ENCODE measurements around the gene PLA2G2C. TPM values are rescaled to one million over a fixed set of nuclear protein-coding genes. Genes with fewer than 3 reads are reported as not detected.

PLA2G2C gene
- total RNA-seq, 2 experiments from 2014 or later, result 0.94 to 0.95 TPM

DNA sequence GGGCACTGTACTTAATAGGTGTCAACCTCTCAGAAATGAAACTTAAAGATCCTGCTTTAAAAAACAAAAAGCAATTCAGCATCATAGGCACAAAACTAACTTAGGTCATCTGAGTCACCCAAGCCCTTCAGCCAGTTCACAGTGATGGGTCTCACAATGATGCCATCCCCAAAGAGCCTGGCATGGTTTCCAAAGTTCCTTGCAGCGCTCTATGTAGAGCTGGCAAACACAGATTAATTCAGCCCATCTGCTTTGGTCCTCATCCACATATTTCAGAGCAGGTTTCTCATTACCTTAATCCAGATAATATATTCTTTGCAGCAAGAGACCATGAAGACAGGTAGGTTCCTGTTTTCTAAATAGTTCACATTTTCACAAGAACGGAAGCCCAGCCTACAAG, 14.6 kb upstream of the PLA2G2C start:
- H3K27ac Mint-ChIP-seq, result no peak overlapping the region
- intact Hi-C loops (cut with micrococcal nuclease), result no loop called here
- H3K9me3 Mint-ChIP-seq, result no peaks in the 10 kb centered on the region
- DNase-seq, result no peak
- H3K4me1 Mint-ChIP-seq (ENCODE audit: low read depth), result no peaks in the 10 kb centered on the region
- H3K36me3 Mint-ChIP-seq (ENCODE audit: low read depth), result no peaks in the 10 kb centered on the region
- no peak overlapping the region for H3K4me3 Mint-ChIP-seq
- peaks cover 2% of the 10 kb centered on the region for H3K27me3 Mint-ChIP-seq (ENCODE audit: low read depth)
- CTCF ChIA-PET, result interaction anchor here (1.7 kb wide), 1 partner anchor 12 kb away, joined by 5 read pairs; no protein-coding TSS in a partner anchor

DNA sequence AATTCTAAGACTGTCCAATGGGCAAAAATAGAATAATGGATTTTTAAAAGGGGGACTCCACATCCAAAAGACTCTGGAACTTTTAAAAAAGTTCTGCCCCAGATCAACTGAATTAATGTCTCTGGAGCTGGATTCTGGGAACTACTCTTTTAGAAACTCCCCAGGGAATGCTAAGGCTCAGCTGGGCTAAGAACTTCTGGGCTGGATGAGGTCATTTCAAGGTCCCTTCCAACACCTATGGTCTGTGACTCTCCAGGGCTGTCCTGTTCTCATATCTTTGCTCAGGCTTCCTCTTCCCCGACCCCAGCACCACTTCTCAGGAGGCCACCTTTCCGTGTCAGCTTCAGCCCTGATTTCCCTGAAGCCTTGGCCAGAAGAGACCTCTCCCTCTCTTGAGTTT, 13.5 kb upstream of the PLA2G2C start:
- intact Hi-C loops (cut with micrococcal nuclease), result no loop called here
- no peaks in the 10 kb centered on the region for H3K4me1 Mint-ChIP-seq (ENCODE audit: low read depth)
- H3K27ac Mint-ChIP-seq, result no peak overlapping the region
- CTCF ChIA-PET, result interaction anchor here (1.7 kb wide), 1 partner anchor 13 kb away, joined by 5 read pairs; no protein-coding TSS in a partner anchor
- no peak overlapping the region for H3K4me3 Mint-ChIP-seq
- DNase-seq, result no peak
- H3K9me3 Mint-ChIP-seq, result no peaks in the 10 kb centered on the region
- no peaks in the 10 kb centered on the region for H3K36me3 Mint-ChIP-seq (ENCODE audit: low read depth)
- peaks cover 2% of the 10 kb centered on the region for H3K27me3 Mint-ChIP-seq (ENCODE audit: low read depth)

DNA sequence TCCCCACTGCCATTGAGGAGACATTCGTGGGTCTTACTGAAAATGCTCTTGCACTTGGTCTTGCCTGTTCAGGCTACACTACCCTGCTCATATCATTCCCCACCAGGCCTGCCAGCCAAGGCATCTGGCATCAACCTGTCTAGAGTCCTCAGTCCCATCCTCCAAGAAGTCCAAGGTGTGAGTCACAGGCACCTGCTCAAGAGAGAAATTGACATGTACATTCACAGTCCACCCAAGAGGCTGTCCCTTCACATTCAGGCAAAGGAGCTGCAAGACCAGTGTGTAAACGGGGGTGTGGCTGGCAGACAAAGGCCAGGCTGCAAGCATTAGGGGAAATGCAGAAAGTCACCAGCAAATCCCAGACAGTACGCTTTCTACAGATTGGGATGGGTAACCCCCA, 13.1 kb upstream of the PLA2G2C start:
- Mint-ChIP-seq H3K27ac (no peak overlapping the region), H3K4me1 (ENCODE audit: low read depth) (no peaks in the 10 kb centered on the region), H3K36me3 (ENCODE audit: low read depth) (no peaks in the 10 kb centered on the region), H3K4me3 (no peak overlapping the region), H3K9me3 (no peaks in the 10 kb centered on the region), H3K27me3 (ENCODE audit: low read depth) (peaks cover 2% of the 10 kb centered on the region)
- CTCF ChIA-PET, result interaction anchor here (1.7 kb wide), 1 partner anchor 13 kb away, joined by 5 read pairs; no protein-coding TSS in a partner anchor
- intact Hi-C loops (cut with micrococcal nuclease), result no loop called here
- DNase-seq, result no peak

DNA sequence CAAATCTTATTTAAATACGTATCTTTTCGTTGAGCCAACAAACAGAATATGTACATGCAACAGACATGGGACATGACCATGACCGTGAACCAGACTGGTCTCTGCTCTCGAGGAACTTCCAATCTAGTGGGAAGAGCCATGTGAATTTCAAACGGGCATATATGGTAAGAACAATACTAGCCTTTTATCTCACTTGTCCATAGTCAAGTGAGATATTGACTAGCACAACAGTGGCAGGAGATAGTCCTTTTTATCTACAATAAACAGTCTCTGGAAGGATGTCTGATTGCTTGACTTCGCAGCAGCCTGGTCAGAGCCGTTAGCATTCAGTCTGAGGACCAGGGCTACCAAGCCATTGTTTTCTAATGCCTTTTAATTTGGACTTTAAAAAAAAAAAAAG, 12.6 kb upstream of the PLA2G2C start:
- H3K9me3 Mint-ChIP-seq, result no peaks in the 10 kb centered on the region
- H3K4me3 Mint-ChIP-seq, result no peak overlapping the region
- peaks cover 2% of the 10 kb centered on the region for H3K27me3 Mint-ChIP-seq (ENCODE audit: low read depth)
- CTCF ChIA-PET, result interaction anchor here (6.1 kb wide), 1 partner anchor 37 kb away, joined by 75 read pairs; no protein-coding TSS in a partner anchor
- H3K4me1 Mint-ChIP-seq (ENCODE audit: low read depth), result no peaks in the 10 kb centered on the region
- DNase-seq, result no peak
- H3K27ac Mint-ChIP-seq, result no peak overlapping the region
- no peaks in the 10 kb centered on the region for H3K36me3 Mint-ChIP-seq (ENCODE audit: low read depth)
- intact Hi-C loops (cut with micrococcal nuclease), result no loop called here

DNA sequence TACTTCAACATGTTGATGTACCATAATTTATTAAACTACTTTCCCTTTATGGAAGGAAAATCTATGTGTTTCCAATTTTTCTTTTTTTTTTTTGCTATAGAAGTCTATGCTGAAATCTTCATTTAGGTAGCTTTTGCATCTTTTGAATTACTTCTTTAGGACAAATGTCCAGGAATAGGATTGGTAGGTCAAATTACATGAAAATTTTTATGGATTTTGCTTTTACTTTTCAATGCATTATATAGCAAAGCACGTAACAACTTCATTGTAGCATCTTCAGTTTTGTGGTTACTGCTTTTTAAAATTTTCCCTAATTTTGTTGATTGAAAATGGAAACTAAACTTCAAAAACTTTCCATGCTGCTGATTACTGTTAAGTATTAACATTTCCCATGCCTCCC, 12.0 kb upstream of the PLA2G2C start:
- Mint-ChIP-seq H3K4me1 (ENCODE audit: low read depth) (no peaks in the 10 kb centered on the region), H3K36me3 (ENCODE audit: low read depth) (no peaks in the 10 kb centered on the region), H3K4me3 (no peak overlapping the region), H3K9me3 (no peaks in the 10 kb centered on the region), H3K27ac (no peak overlapping the region), H3K27me3 (ENCODE audit: low read depth) (peaks cover 2% of the 10 kb centered on the region)
- CTCF ChIA-PET, result interaction anchor here (6.1 kb wide), 1 partner anchor 37 kb away, joined by 75 read pairs; no protein-coding TSS in a partner anchor
- no peak for DNase-seq
- intact Hi-C loops (cut with micrococcal nuclease), result no loop called here

DNA sequence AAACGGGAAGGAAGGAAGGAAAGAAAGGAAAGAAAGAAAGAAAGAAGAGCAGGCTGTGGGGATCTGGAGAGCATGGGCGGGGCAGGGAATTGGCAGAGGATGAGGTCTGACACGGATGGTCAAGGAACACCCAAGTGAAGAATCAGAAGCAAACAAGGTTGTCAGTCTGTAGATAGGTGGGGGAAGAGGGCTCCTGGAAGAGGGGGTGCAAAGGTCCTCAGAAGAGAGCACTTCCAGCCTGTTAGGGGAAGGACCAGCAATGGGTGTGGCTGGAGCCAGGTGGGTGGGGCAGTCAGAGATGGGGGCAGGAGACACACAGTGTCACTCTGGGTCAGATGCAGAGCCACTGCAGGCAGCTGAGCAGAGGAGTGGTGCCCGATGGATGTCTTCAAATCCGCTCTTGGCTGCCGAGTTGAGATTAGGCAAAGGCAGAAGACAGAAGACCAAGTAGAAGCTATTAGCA, 11.0 kb upstream of the PLA2G2C start:
- H3K27ac Mint-ChIP-seq, result no peak overlapping the region
- DNase-seq, result no peak
- H3K4me1 Mint-ChIP-seq (ENCODE audit: low read depth), result no peaks in the 10 kb centered on the region
- H3K36me3 Mint-ChIP-seq (ENCODE audit: low read depth), result no peaks in the 10 kb centered on the region
- intact Hi-C loops (cut with micrococcal nuclease), result no loop called here
- H3K9me3 Mint-ChIP-seq, result no peaks in the 10 kb centered on the region
- peaks cover 2% of the 10 kb centered on the region for H3K27me3 Mint-ChIP-seq (ENCODE audit: low read depth)
- CTCF ChIA-PET, result interaction anchor here (4.0 to 6.1 kb wide), 3 partner anchors 18 to 36 kb away, joined by 23 to 75 read pairs (median 25); no protein-coding TSS in a partner anchor
- H3K4me3 Mint-ChIP-seq, result no peak overlapping the region

DNA sequence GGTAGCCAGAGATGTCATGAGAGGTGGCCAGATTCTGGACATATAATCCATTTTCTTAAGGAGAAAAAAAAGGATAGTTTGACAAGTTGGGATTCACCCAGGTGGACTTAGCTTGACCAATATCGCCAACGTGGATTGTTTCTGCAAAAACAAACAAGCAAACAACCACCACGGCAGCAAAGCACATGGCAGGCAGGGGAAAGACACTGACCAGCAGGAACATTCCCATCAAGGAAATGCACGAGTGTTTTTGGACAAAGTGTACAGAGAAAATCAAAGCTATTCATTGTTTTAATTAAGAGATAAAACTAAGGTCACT, 9.1 kb upstream of the PLA2G2C start:
- Mint-ChIP-seq H3K4me1 (ENCODE audit: low read depth) (no peaks in the 10 kb centered on the region), H3K27ac (no peak overlapping the region), H3K27me3 (ENCODE audit: low read depth) (peaks cover 2% of the 10 kb centered on the region), H3K36me3 (ENCODE audit: low read depth) (no peaks in the 10 kb centered on the region), H3K9me3 (no peaks in the 10 kb centered on the region), H3K4me3 (no peak overlapping the region)
- intact Hi-C loops (cut with micrococcal nuclease), result loop anchor here (1.0 kb wide), 5 partner anchors 9 to 277 kb away; partner anchors contain the start of genes PLA2G2C and UBXN10
- CTCF ChIA-PET, result interaction anchor here (0.7 to 6.1 kb wide), 15 partner anchors 8 to 300 kb away, joined by 3 to 75 read pairs (median 8); no protein-coding TSS in a partner anchor
- no peak for DNase-seq

DNA sequence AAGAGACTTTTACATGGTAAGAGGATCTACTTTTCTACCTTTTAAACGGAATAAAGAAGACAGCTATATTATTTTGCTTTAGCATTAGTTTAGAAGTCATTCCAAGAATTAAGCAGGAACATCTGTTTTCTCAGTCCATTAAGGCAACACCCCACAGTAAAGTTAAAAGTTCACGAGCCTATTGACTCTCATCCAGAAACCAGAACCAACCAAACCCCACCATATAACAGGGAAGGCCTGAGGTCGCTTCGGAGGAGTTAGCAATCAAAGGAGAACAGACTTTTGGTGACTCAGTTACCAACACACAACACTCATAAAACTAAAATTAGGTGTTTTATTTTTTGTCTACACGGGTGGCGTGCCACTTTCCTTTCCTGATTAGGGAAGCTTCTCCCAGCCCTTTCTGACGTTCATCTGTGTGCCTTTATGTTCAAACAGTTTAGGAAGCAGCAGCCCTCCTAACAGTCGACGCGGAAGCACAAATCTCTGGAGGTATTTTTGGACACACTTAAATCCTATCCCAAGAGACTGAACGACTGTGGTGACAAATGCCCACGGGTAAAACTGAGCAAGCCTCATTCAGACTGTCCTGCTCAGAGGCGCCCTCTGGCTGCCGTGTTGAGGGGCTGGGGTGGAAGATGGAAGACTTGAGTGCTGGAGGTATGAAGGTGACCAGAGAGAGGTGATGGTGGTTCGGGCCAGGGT, 8.6 kb upstream of the PLA2G2C start:
- H3K27ac Mint-ChIP-seq, result no peak overlapping the region
- peaks cover 2% of the 10 kb centered on the region for H3K27me3 Mint-ChIP-seq (ENCODE audit: low read depth)
- no peaks in the 10 kb centered on the region for H3K4me1 Mint-ChIP-seq (ENCODE audit: low read depth)
- intact Hi-C loops (cut with micrococcal nuclease), result loop anchor here (1.0 kb wide), 5 partner anchors 9 to 277 kb away; partner anchors contain the start of genes PLA2G2C and UBXN10
- no peaks in the 10 kb centered on the region for H3K9me3 Mint-ChIP-seq
- peak; percentile 88 for DNase-seq
- no peaks in the 10 kb centered on the region for H3K36me3 Mint-ChIP-seq (ENCODE audit: low read depth)
- CTCF ChIA-PET, result interaction anchor here (0.7 to 6.1 kb wide), 14 partner anchors 11 to 301 kb away, joined by 3 to 75 read pairs (median 8); no protein-coding TSS in a partner anchor
- H3K4me3 Mint-ChIP-seq, result no peak overlapping the region

DNA sequence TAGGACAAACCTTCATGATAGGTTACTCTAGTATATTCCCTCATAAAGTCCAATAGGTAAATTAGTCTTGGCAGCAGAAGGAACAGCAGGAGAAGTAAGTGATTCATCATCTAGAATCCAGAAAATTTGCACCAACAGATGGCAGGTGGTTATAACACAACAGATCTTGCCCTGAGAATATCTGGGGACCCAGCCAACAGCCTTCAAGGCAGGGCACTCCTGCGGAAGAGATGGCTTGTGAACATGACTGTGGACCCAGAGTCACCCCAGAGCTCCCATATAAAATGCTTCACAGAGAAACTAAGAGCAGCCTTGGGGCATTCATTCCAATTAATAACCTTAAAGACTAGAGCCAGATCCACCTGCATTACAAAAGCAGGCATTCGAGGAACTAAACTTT, 7.9 kb upstream of the PLA2G2C start:
- no peak for DNase-seq
- Mint-ChIP-seq H3K27ac (no peak overlapping the region), H3K27me3 (ENCODE audit: low read depth) (no peaks in the 10 kb centered on the region), H3K36me3 (ENCODE audit: low read depth) (no peaks in the 10 kb centered on the region), H3K4me1 (ENCODE audit: low read depth) (peaks cover under 1% of the 10 kb centered on the region), H3K4me3 (no peak overlapping the region), H3K9me3 (no peaks in the 10 kb centered on the region)
- CTCF ChIA-PET, result interaction anchor here (1.0 to 6.1 kb wide), 9 partner anchors 12 to 93 kb away, joined by 4 to 75 read pairs (median 10); no protein-coding TSS in a partner anchor
- intact Hi-C loops (cut with micrococcal nuclease), result no loop called here

DNA sequence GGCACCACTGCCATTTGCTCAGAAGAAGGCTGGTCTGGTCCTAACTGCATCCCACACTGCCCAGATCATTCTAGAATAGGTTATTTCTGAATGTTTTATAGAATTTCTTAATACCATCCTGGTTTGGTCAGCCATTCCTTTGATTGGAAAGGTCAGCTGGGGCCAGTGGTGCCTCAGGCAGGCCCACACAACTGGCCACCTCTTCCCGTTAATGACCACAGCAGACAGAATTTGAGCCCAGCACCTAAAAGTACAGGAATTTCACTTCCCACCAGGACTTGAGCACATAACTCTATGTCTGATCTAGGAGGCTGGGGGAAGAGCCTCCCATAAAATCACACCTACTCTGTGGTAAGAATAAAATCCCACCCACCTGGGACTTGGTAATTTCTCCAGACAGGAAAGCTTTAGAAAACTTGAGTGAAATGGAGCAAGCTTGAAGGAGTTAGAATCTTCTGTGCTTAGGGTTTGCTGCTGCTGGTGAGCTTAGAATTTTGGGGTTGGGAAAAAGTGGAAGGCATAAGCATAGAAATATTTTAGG, 6.6 kb upstream of the PLA2G2C start:
- Mint-ChIP-seq H3K9me3 (no peaks in the 10 kb centered on the region), H3K4me1 (ENCODE audit: low read depth) (peaks cover 13% of the 10 kb centered on the region), H3K36me3 (ENCODE audit: low read depth) (no peaks in the 10 kb centered on the region), H3K27me3 (ENCODE audit: low read depth) (no peaks in the 10 kb centered on the region), H3K4me3 (no peak overlapping the region), H3K27ac (no peak overlapping the region)
- DNase-seq, result no peak
- intact Hi-C loops (cut with micrococcal nuclease), result no loop called here
- CTCF ChIA-PET, result interaction anchor here (1.0 to 6.1 kb wide), 8 partner anchors 19 to 275 kb away, joined by 3 to 75 read pairs (median 6); no protein-coding TSS in a partner anchor

DNA sequence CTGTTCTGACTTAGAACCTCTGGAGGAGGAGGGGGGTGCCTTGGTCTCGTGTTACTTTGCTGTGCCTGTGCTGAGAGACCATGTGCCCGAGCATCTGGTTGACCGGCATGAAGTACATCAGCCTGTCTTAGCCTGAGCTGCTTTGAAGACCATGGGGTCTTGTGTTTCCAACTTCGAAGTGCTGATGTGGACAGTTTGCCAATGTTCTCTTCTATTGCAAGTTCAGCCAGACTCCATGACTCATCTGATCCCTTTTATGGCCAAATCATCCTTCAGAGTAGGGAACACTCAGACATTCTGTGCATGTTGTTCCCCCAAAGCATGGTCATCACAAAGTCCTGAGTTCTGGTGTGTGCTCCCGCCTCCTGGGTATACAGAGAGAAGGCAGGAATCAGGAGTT, 6.0 kb upstream of the PLA2G2C start:
- no peak overlapping the region for H3K27ac Mint-ChIP-seq
- CTCF ChIA-PET, result interaction anchor here (0.6 to 5.8 kb wide), 4 partner anchors 22 to 647 kb away, joined by 3 to 23 read pairs (median 3); no protein-coding TSS in a partner anchor

DNA sequence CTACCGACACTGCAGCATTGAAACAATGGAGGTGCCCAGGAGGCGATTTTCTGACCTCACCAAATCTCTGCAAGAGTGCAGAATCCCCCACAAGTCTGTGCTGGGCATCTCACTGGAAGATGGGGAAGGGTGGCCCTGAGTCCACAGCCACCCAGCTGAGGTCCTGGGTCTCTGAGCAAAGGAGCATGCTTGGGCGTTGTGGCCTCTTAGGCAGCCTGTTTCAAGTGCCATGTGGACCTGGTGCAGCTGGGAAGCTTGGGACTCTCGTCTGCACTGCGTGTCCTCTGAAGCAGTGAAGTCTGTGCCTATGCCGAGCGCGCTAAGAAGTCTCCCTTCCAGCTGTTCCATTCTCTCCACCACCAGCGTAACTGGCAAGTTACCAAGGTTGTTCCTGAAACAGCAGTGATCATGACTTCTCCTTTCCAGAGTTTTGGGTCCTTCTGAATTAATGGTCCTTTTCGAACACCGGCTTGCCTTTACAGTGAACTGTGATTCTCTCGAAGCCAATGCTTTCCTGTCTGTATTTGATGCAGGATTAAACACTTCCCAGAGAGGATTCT, 5.0 kb upstream of the PLA2G2C start:
- no peak for DNase-seq
- Mint-ChIP-seq H3K4me3 (no peak overlapping the region), H3K27me3 (ENCODE audit: low read depth) (no peaks in the 10 kb centered on the region), H3K27ac (no peak overlapping the region), H3K4me1 (ENCODE audit: low read depth) (peaks cover 28% of the 10 kb centered on the region), H3K9me3 (no peaks in the 10 kb centered on the region), H3K36me3 (ENCODE audit: low read depth) (no peaks in the 10 kb centered on the region)
- CTCF ChIA-PET, result interaction anchor here (0.6 to 1.1 kb wide), 2 partner anchors 21 to 32 kb away, joined by 3 read pairs; no protein-coding TSS in a partner anchor
- intact Hi-C loops (cut with micrococcal nuclease), result no loop called here

More for the DNA sequence above, 6.0 kb upstream of the PLA2G2C start:
- intact Hi-C loops (cut with micrococcal nuclease), result no loop called here
- H3K9me3 Mint-ChIP-seq, result no peaks in the 10 kb centered on the region
- no peaks in the 10 kb centered on the region for H3K27me3 Mint-ChIP-seq (ENCODE audit: low read depth)
- DNase-seq, result no peak
- H3K4me3 Mint-ChIP-seq, result no peak overlapping the region
- peaks cover 19% of the 10 kb centered on the region for H3K4me1 Mint-ChIP-seq (ENCODE audit: low read depth)
- no peaks in the 10 kb centered on the region for H3K36me3 Mint-ChIP-seq (ENCODE audit: low read depth)
